ENCODE results near the gene COL4A2.

COL4A2 gene

DNA sequence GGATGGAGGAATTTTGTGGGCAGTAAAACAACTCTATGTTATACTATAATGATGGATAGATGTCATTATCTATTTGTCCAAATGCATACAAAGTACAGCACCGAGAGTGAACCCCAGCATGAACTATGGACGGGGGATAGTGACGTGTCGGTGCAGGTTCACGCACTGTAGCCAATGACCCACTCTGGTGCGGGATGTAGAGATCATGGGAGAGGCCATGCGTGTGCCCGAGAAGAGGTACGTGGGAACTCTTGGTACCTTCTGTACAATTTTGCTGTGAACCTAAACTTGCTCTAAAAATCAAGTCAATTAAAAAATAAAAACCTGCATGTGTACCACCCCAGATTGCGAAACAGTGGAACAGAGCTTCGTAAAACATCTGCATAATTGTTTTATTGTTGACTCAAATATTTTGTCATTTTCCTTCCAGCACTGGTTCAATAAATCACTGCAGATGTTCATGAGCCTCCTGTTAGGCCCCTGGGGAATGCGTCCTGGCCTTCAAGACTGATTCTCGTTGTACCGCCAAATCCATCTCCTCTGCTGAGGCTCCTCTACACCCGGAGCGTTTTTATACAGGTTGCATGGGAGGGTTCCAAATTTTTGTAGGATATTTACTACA lies 31.0 kb upstream of the COL4A2 start:
- ChIA-PET POLR2A (no interaction called here), CTCF (interaction anchor here (1.9 to 4.0 kb wide), 2 partner anchors 13 to 29 kb away, joined by 10 to 20 read pairs; no protein-coding TSS in a partner anchor)
- TF ChIP-seq, protein P1, sequence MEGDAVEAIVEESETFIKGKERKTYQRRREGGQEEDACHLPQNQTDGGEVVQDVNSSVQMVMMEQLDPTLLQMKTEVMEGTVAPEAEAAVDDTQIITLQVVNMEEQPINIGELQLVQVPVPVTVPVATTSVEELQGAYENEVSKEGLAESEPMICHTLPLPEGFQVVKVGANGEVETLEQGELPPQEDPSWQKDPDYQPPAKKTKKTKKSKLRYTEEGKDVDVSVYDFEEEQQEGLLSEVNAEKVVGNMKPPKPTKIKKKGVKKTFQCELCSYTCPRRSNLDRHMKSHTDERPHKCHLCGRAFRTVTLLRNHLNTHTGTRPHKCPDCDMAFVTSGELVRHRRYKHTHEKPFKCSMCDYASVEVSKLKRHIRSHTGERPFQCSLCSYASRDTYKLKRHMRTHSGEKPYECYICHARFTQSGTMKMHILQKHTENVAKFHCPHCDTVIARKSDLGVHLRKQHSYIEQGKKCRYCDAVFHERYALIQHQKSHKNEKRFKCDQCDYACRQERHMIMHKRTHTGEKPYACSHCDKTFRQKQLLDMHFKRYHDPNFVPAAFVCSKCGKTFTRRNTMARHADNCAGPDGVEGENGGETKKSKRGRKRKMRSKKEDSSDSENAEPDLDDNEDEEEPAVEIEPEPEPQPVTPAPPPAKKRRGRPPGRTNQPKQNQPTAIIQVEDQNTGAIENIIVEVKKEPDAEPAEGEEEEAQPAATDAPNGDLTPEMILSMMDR (IDR thresholded peaks at IDR 0.05; ENCODE audit: insufficient read depth, low read length, missing control alignments), result no peak
- H3K4me3 ChIP-seq (ENCODE audit: low read depth, low read length), result no peak overlapping the region
- DNase-seq (ENCODE audit: low read depth, low spot score), result no peak

- POLR2A ChIA-PET, result no interaction called here
- TF ChIP-seq, protein P1 (IDR thresholded peaks at IDR 0.05; ENCODE audit: insufficient read depth, low read length, missing control alignments), result no peak
- no peak for DNase-seq (ENCODE audit: low read depth, low spot score)
- CTCF ChIA-PET, result interaction anchor here (0.7 to 4.0 kb wide), 2 partner anchors 9 to 13 kb away, joined by 3 to 20 read pairs; no protein-coding TSS in a partner anchor
- H3K4me3 ChIP-seq (ENCODE audit: low read depth, low read length), result no peak overlapping the region
These were observed 30.5 kb upstream of the COL4A2 start for GRCh38 chr13:110276553-110276950.

GRCh38 chr13:110277357-110277975 lies 29.6 kb upstream of the COL4A2 start:
- no peak for DNase-seq (ENCODE audit: low read depth, low spot score)
- ChIA-PET CTCF (interaction anchor here (0.7 to 4.0 kb wide), 2 partner anchors 10 to 14 kb away, joined by 3 to 20 read pairs; no protein-coding TSS in a partner anchor), POLR2A (interaction anchor here (0.6 kb wide), 1 partner anchor 62 kb away, joined by 3 read pairs; no protein-coding TSS in a partner anchor)
- TF ChIP-seq, protein P1 (IDR thresholded peaks at IDR 0.05; ENCODE audit: insufficient read depth, low read length, missing control alignments), result no peak
- no peak overlapping the region for H3K4me3 ChIP-seq (ENCODE audit: low read depth, low read length)

DNA sequence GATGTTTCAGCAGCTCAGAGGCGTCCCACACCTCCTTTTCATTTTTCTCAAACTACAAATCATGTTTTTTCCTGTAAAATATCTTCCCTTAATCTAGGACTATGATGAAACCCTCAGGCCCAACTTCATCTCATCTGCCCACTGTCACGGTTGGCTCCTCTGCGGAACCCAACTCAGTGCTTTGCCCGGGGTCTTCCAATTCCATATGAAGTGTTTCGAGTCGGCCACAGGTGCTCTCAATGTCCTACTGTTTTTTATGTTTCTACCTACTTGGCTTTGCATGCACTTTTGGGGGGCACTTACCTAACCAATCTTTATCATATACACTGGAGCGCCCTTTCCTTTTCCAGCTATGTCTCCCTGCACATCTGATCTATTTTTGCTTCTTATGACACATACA lies 28.2 kb upstream of the COL4A2 start:
- no peak for DNase-seq (ENCODE audit: low read depth, low spot score)
- POLR2A ChIA-PET, result no interaction called here
- TF ChIP-seq, protein P1 (IDR thresholded peaks at IDR 0.05; ENCODE audit: insufficient read depth, low read length, missing control alignments), result no peak
- CTCF ChIA-PET, result no interaction called here
- no peak overlapping the region for H3K4me3 ChIP-seq (ENCODE audit: low read depth, low read length)

DNA sequence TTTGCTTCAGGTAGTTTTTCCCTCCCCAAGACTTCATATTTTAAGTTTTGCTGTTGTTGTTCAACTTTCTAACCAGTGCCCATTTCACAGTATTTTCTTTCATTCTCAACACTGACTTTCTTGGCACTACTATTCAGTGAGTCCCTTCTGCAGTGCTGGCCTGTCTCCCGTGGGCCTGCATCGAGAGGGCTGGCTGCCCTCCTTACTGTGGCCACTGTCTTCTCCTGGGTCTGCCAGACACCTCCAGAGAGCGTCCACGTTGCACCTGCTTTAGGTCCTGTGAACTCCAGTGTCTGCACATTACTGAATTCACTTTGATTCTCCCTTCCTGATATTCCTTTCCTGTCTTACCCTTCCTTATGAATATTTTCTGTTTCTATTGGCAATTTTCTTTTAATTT lies 27.4 kb upstream of the COL4A2 start:
- TF ChIP-seq, protein P1 (IDR thresholded peaks at IDR 0.05; ENCODE audit: insufficient read depth, low read length, missing control alignments), result no peak
- ChIA-PET POLR2A (no interaction called here), CTCF (no interaction called here)
- H3K4me3 ChIP-seq (ENCODE audit: low read depth, low read length), result no peak overlapping the region
- no peak for DNase-seq (ENCODE audit: low read depth, low spot score)

- CTCF ChIA-PET, result no interaction called here
- no peak for DNase-seq (ENCODE audit: low read depth, low spot score)
- H3K4me3 ChIP-seq (ENCODE audit: low read depth, low read length), result no peak overlapping the region
- TF ChIP-seq, protein P1 (IDR thresholded peaks at IDR 0.05; ENCODE audit: insufficient read depth, low read length, missing control alignments), result no peak
- POLR2A ChIA-PET, result no interaction called here
These were observed 26.8 kb upstream of the COL4A2 start for GRCh38 chr13:110280231-110280813.

All from AG04449 (cell line).